CD14-positive monocyte (primary cell): ENCODE data around the gene KIF20B. TPM values are rescaled to one million over a fixed set of nuclear protein-coding genes. Genes with fewer than 3 reads are reported as not detected.

Experiments
- DNase-seq, 3 donors: peaks; one replicate each; pipeline ENCODE4 v3.0.0-alpha.2; 2011 to 2022
- H2AFZ ChIP-seq: 2 replicates; pipeline ENCODE4 v1.6.0; 2012; ENCODE audit warnings: mild to moderate bottlenecking, low read depth, low read length, inconsistent platforms; ENCODE audit not compliant: insufficient read depth, poor library complexity, severe bottlenecking
- H3K27ac ChIP-seq, 2 donors: 1 replicate in 1 of 2; 2 replicates in 1 of 2; pipeline ENCODE4 v1.5.1; 2012 to 2013; ENCODE audit warnings: low read length in 2 of 2, control low read depth in 1 of 2, inconsistent platforms in 1 of 2, low read depth in 1 of 2, mild to moderate bottlenecking in 1 of 2
- H3K27me3 ChIP-seq, 2 donors: one replicate each; pipeline versions ENCODE4 v1.6.0 to v1.6.1; 2011 to 2013; ENCODE audit warnings: low read length in 2 of 2; ENCODE audit not compliant: control insufficient read depth in 2 of 2, insufficient read depth in 2 of 2
- H3K36me3 ChIP-seq, 2 donors: replicated peaks in 1 of 2; 1 replicate in 1 of 2; 2 replicates in 1 of 2; pipeline versions ENCODE4 v1.5.1 to v1.6.1; 2012 to 2013; ENCODE audit warnings: low read length in 2 of 2, control low read depth in 1 of 2, inconsistent platforms in 1 of 2, mild to moderate bottlenecking in 1 of 2; ENCODE audit not compliant: insufficient read depth in 2 of 2, control insufficient read depth in 1 of 2
- H3K4me1 ChIP-seq, 2 donors: 1 replicate in 1 of 2; 2 replicates in 1 of 2; pipeline versions ENCODE4 v1.5.1 to v1.6.1; 2012 to 2013; ENCODE audit warnings: low read length in 2 of 2, control low read depth in 1 of 2, inconsistent platforms in 1 of 2, mild to moderate bottlenecking in 1 of 2, moderate library complexity in 1 of 2; ENCODE audit not compliant: insufficient read depth in 2 of 2, control insufficient read depth in 1 of 2
- H3K4me2 ChIP-seq: replicated peaks from 2 replicates; pipeline ENCODE3; 2012; ENCODE audit warnings: low read length, moderate library complexity, mild to moderate bottlenecking; ENCODE audit not compliant: poor library complexity, severe bottlenecking; ENCODE audit errors: extremely low read depth
- H3K4me3 ChIP-seq, 3 experiments: fragments of 200-600 bp in 1 of 3; sonication (generic) in 1 of 3; replicated peaks in 1 of 3; 1 replicate in 2 of 3; 2 replicates in 1 of 3; pipeline ENCODE4 v1.5.1; 2011 to 2013; ENCODE audit warnings: low read length in 3 of 3, mild to moderate bottlenecking in 3 of 3, control low read depth in 2 of 3, low read depth in 2 of 3, inconsistent platforms in 1 of 3, moderate library complexity in 1 of 3
- H3K79me2 ChIP-seq: 2 replicates; pipeline ENCODE4 v1.6.0; 2012; ENCODE audit warnings: mild to moderate bottlenecking, control low read depth, inconsistent platforms, low read length, moderate library complexity; ENCODE audit not compliant: insufficient read depth
- H3K9ac ChIP-seq: 2 replicates; pipeline ENCODE4 v1.6.0; 2017; ENCODE audit warnings: low read length, mild to moderate bottlenecking; ENCODE audit not compliant: insufficient read depth, poor library complexity, severe bottlenecking
- H3K9me3 ChIP-seq, 2 donors: replicated peaks in 1 of 2; 1 replicate in 1 of 2; 2 replicates in 1 of 2; pipeline versions ENCODE4 v1.5.1 to v1.6.1; 2012 to 2013; ENCODE audit warnings: low read length in 2 of 2, control low read depth in 1 of 2; ENCODE audit not compliant: control insufficient read depth in 1 of 2, insufficient read depth in 1 of 2
- H4K20me1 ChIP-seq: 2 replicates; pipeline ENCODE4 v1.6.0; 2012; ENCODE audit warnings: mild to moderate bottlenecking, low read length, control low read depth, moderate library complexity; ENCODE audit not compliant: insufficient read depth
- H3K27ac Mint-ChIP-seq, 7 donors: one replicate each; pipeline ENCODE4 v1.8.0; 2020; ENCODE audit warnings: mild to moderate bottlenecking in 7 of 7, mixed read lengths in 7 of 7, moderate library complexity in 6 of 7, inconsistent platforms in 2 of 7
- H3K27me3 Mint-ChIP-seq, 3 donors: one replicate each; pipeline ENCODE4 v1.8.0; 2021 to 2022; ENCODE audit warnings: low read depth in 3 of 3, mild to moderate bottlenecking in 3 of 3, mixed read lengths in 3 of 3, moderate library complexity in 3 of 3, inconsistent platforms in 1 of 3
- H3K36me3 Mint-ChIP-seq, 2 donors: one replicate each; pipeline ENCODE4 v1.8.0; 2020; ENCODE audit warnings: mixed read lengths in 2 of 2, inconsistent platforms in 1 of 2, mild to moderate bottlenecking in 1 of 2
- H3K4me1 Mint-ChIP-seq: one replicate; pipeline ENCODE4 v1.8.0; 2020; ENCODE audit warnings: mild to moderate bottlenecking, mixed read lengths
- H3K4me3 Mint-ChIP-seq, 2 donors: one replicate each; pipeline ENCODE4 v1.8.0; 2020; ENCODE audit warnings: mild to moderate bottlenecking in 2 of 2, mixed read lengths in 2 of 2, moderate library complexity in 1 of 2
- H3K9me3 Mint-ChIP-seq, 7 donors: one replicate each; pipeline ENCODE4 v1.8.0; 2020 to 2022; ENCODE audit warnings: mixed read lengths in 7 of 7, mild to moderate bottlenecking in 6 of 7, moderate library complexity in 6 of 7, inconsistent platforms in 2 of 7
- WGBS: methylation state at CpG from one replicate; pipeline ENCODE4 v1.1.5; 2013; ENCODE audit warnings: missing lambda C conversion rate; ENCODE audit not compliant: insufficient coverage; 5-methylcytosine and 5-hydroxymethylcytosine counted together
- intact Hi-C, 2 donors: fragments of 100-400 bp; cut with micrococcal nuclease; formaldehyde crosslinking; loops; one replicate each; pipeline versions ENCODE4 v1.15.0 to v1.15.1; 2023
- polyA plus RNA-seq, 3 donors: library from polyadenylated mRNA; depleted of rRNA in 1 of 3; unstranded in 2 of 3; stranded (reverse) in 1 of 3; fragments of 300-500 nt in 2 of 3; fragments of >200 nt in 1 of 3; fragmentation: Illumina TruSeq in 2 of 3; gene quantifications; 1 replicate in 2 of 3; 2 replicates in 1 of 3; pipeline ENCODE4 v1.2.3, GENCODE V29; 2012 to 2021
- TF ChIP-seq, protein P1 (sequence below): fragments of 200-600 bp; IDR thresholded peaks from one replicate; pipeline ENCODE4 v1.8.0; 2022; ENCODE audit warnings: antibody characterized with exemption, mild to moderate bottlenecking

The KIF20B gene
- polyA plus RNA-seq, 3 donors = 0.44 to 3.9 (median 1.5) TPM

DNA sequence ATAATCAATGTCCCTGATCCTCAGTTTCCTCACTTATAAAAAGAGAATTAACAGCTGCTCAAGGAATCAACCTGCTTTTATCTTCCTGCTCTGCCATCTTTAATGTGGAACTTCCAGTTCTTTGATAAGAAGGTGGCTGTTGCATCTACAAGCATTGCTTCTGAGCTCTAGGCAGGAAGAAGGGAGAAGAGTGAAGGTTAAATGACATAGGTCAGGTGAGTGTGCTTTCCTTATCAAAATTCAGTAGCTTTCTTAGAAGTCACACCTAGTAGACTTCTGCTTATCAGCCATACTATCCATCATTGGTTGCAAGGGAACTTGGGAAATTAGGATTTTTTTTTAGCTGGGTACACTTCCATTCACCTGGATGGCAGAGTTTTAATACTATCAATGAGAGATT lies 24.0 kb upstream of the KIF20B start:
- Mint-ChIP-seq H3K36me3 (no peaks in the 10 kb centered on the region), H3K9me3 (no peaks in the 10 kb centered on the region), H3K27me3 (peaks cover 0 to 1% (median 0%) of the 10 kb centered on the region in 3 donors), H3K27ac (no peak overlapping the region), H3K4me1 (no peaks in the 10 kb centered on the region), H3K4me3 (no peak overlapping the region)
- Histone ChIP-seq H3K27me3 (no peaks in the 10 kb centered on the region), H3K4me1 (no peaks in the 10 kb centered on the region), H3K79me2 (no peaks in the 10 kb centered on the region), H3K36me3 (no peaks in the 10 kb centered on the region), H3K4me2 (no peak overlapping the region), H3K4me3 (no peak overlapping the region), H2AFZ (no peak overlapping the region), H4K20me1 (no peaks in the 10 kb centered on the region), H3K9ac (no peak overlapping the region), H3K9me3 (no peaks in the 10 kb centered on the region), H3K27ac (no peak overlapping the region)
- TF ChIP-seq, protein P1, sequence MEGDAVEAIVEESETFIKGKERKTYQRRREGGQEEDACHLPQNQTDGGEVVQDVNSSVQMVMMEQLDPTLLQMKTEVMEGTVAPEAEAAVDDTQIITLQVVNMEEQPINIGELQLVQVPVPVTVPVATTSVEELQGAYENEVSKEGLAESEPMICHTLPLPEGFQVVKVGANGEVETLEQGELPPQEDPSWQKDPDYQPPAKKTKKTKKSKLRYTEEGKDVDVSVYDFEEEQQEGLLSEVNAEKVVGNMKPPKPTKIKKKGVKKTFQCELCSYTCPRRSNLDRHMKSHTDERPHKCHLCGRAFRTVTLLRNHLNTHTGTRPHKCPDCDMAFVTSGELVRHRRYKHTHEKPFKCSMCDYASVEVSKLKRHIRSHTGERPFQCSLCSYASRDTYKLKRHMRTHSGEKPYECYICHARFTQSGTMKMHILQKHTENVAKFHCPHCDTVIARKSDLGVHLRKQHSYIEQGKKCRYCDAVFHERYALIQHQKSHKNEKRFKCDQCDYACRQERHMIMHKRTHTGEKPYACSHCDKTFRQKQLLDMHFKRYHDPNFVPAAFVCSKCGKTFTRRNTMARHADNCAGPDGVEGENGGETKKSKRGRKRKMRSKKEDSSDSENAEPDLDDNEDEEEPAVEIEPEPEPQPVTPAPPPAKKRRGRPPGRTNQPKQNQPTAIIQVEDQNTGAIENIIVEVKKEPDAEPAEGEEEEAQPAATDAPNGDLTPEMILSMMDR = no peak
- intact Hi-C loops = no loop called here
- DNase-seq = no peak

DNA sequence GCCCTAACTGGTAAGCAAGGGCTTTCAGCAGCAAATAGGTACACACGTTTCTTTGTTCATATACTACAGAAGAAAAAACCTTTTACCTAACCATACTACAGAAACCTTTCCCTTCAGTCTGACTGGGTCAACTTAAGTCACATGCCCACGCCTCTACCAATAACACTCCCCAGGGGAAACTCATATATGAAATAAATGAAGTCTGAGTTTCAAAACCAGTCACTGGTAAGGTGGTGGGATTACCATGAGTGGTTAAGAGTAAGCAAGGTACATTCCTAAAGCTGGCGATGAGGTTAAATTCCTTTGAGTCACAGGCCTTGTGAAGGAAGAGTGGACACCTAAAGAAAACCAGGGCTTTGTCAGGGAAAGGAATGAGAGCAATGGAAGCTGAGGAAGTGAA lies 21.4 kb upstream of the KIF20B start:
- H3K27ac ChIP-seq = no peak overlapping the region
- TF ChIP-seq, protein P1 = no peak

More for the DNA sequence above, 21.4 kb upstream of the KIF20B start:
- Histone ChIP-seq H4K20me1 (no peaks in the 10 kb centered on the region), H3K4me1 (peaks cover 11 to 12% of the 10 kb centered on the region in 2 donors), H3K27me3 (no peaks in the 10 kb centered on the region), H3K4me3 (no peak overlapping the region), H3K9me3 (no peaks in the 10 kb centered on the region), H3K36me3 (no peaks in the 10 kb centered on the region), H3K79me2 (no peaks in the 10 kb centered on the region), H3K9ac (no peak overlapping the region), H2AFZ (no peak overlapping the region), H3K4me2 (no peak overlapping the region)
- no peaks in the 10 kb centered on the region for H3K9me3 Mint-ChIP-seq
- no peaks in the 10 kb centered on the region for H3K36me3 Mint-ChIP-seq
- 80% methylated on average over 1 of the region's 3 CpGs for WGBS
- no peak overlapping the region for H3K4me3 Mint-ChIP-seq
- intact Hi-C loops = no loop called here
- no peak for DNase-seq
- peaks cover 0 to 1% (median 0%) of the 10 kb centered on the region in 3 donors for H3K27me3 Mint-ChIP-seq
- no peak overlapping the region for H3K27ac Mint-ChIP-seq
- peaks cover 13% of the 10 kb centered on the region for H3K4me1 Mint-ChIP-seq
